ENCODE measurements around the gene KIAA0825.

DNA sequence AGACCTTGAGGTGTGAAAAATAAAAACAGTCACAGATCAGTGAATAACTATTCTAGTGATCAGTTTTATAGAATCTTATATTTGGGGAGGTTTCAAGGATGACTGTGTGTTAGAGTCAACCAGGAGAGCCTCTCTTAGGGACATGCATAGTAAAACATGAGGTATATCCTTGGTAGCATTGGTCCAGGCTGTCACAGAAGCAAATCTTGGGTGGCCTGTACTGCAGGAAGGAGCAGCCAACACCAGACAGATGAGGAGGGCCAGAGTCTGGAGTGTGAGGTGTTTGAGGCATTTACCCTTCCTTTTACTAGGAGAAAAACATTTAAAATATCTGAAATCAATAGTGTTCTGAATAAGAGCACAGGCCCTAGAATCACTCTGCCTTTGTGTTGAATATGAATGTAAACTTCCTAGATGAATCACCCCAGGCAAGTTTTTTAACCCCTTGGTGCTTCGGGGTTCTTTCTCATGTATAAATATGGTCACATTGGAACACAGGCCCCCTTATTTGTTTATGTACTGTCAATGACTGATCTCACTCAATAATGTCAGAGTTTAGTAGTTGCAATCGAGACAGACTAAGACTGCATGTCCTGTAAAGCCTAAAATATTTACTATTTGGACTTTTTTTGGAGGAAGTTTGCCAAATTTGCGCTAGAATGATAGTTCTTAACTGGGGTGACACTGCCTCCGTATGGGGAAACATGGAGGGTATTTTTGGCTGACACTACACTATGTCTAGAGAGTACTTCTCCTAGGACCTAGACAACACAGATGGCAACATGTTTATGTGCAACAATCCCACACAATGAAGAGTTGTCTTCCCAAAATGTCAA is 460.5 kb downstream of the KIAA0825 start:
- no peak for TF ChIP-seq ESRRA (CRISPR knock-in tag; IDR thresholded peaks at IDR 0.05; ENCODE audit: borderline replicate concordance)
- TF ChIP-seq, protein P1, sequence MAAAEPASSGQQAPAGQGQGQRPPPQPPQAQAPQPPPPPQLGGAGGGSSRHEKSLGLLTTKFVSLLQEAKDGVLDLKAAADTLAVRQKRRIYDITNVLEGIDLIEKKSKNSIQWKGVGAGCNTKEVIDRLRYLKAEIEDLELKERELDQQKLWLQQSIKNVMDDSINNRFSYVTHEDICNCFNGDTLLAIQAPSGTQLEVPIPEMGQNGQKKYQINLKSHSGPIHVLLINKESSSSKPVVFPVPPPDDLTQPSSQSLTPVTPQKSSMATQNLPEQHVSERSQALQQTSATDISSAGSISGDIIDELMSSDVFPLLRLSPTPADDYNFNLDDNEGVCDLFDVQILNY (CRISPR knock-in tag; IDR thresholded peaks at IDR 0.05), result no peak
- TF ChIP-seq ZNF317 (CRISPR knock-in tag; IDR thresholded peaks at IDR 0.05; ENCODE audit: borderline replicate concordance, low read depth), result no peak
- TF ChIP-seq, protein P2, sequence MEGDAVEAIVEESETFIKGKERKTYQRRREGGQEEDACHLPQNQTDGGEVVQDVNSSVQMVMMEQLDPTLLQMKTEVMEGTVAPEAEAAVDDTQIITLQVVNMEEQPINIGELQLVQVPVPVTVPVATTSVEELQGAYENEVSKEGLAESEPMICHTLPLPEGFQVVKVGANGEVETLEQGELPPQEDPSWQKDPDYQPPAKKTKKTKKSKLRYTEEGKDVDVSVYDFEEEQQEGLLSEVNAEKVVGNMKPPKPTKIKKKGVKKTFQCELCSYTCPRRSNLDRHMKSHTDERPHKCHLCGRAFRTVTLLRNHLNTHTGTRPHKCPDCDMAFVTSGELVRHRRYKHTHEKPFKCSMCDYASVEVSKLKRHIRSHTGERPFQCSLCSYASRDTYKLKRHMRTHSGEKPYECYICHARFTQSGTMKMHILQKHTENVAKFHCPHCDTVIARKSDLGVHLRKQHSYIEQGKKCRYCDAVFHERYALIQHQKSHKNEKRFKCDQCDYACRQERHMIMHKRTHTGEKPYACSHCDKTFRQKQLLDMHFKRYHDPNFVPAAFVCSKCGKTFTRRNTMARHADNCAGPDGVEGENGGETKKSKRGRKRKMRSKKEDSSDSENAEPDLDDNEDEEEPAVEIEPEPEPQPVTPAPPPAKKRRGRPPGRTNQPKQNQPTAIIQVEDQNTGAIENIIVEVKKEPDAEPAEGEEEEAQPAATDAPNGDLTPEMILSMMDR (IDR thresholded peaks at IDR 0.05), result no peak
